ENCODE results near the gene ZCCHC4. TPM values are rescaled to one million over a fixed set of nuclear protein-coding genes. Genes with fewer than 3 reads are reported as not detected.

Gene ZCCHC4
- total RNA-seq, 6 donors from 2014 or later: 7.0 to 41.9 (median 10.6) TPM

DNA sequence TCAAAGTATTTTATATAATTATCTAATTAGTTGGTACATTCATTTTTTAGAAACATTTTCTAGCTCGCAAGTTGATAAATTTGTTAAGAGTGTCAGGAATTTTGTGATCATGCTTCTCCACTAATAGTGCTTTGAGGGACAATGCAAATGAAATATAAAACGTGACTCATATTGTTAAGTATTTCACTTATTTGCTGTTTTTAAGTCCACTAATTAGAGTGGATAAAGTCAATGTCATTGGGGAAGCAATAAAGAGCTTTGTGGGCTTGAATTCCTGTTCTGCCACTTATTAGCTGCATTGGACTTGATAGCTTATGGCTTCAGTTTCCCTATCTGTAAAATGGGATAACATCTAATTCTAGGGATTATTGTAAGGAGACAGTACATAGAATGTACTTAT is 38.0 kb downstream of the ZCCHC4 start:
- H3K36me3 ChIP-seq: peaks cover 0 to 4% (median 0%) of the 10 kb centered on the region in 4 donors

DNA sequence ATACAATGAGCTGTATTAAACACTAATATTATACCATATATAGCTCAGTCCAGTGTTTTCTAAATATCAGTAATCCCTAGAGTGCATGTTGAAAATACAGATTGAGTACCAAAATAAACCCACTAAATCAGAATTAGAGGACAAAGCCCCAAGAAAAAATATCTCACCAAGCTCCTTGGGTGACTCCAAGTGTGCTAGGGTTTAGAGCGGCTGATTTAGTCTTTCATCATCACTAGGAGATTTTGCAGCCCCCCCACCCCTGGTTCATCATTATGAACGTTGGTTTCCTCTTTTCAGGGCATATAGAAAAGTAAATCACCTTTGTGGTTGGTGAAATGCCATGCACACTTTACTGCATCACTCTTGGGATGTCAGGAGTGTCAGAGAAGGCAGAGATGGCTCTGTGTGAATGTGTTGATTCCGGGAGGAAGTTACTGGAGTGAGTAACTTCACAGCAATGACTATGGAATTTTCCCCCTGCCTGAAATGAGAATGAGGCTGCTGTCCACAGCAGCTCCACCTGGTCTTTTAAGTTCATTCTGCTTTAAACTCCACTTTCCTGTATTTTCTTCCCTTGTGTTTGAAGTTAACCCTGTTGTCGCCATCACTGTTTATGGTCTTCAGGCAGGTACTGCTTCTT is 39.3 kb downstream of the ZCCHC4 start:
- Histone ChIP-seq H3K4me3 (no peak overlapping the region), H3K27ac (no peak overlapping the region), H3K36me3 (peaks cover 0 to 4% (median 0%) of the 10 kb centered on the region in 4 donors), H3K27me3 (no peaks in the 10 kb centered on the region), H3K9me3 (no peaks in the 10 kb centered on the region), H3K4me1 (no peaks in the 10 kb centered on the region)
- DNase-seq: no peak
- no peak for TF ChIP-seq POLR2A (IDR thresholded peaks at IDR 0.05)
- no peak for TF ChIP-seq POLR2AphosphoS5 (IDR thresholded peaks at IDR 0.05)
- TF ChIP-seq EP300 (IDR thresholded peaks at IDR 0.05): no peak
- TF ChIP-seq, protein P1, sequence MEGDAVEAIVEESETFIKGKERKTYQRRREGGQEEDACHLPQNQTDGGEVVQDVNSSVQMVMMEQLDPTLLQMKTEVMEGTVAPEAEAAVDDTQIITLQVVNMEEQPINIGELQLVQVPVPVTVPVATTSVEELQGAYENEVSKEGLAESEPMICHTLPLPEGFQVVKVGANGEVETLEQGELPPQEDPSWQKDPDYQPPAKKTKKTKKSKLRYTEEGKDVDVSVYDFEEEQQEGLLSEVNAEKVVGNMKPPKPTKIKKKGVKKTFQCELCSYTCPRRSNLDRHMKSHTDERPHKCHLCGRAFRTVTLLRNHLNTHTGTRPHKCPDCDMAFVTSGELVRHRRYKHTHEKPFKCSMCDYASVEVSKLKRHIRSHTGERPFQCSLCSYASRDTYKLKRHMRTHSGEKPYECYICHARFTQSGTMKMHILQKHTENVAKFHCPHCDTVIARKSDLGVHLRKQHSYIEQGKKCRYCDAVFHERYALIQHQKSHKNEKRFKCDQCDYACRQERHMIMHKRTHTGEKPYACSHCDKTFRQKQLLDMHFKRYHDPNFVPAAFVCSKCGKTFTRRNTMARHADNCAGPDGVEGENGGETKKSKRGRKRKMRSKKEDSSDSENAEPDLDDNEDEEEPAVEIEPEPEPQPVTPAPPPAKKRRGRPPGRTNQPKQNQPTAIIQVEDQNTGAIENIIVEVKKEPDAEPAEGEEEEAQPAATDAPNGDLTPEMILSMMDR (IDR thresholded peaks at IDR 0.05): no peak
- ATAC-seq (ENCODE audit: low FRiP score in 2 of 2): no peak
- WGBS, 2 donors: 80 to 86% methylated on average over 4 of the region's 4 CpGs

More for the DNA sequence above, 38.0 kb downstream of the ZCCHC4 start:
- no peaks in the 10 kb centered on the region for H3K9me3 ChIP-seq
- no peak overlapping the region for H3K27ac ChIP-seq
- DNase-seq (no peak), ATAC-seq (ENCODE audit: low FRiP score in 2 of 2) (no peak)
- TF ChIP-seq, protein P1 (IDR thresholded peaks at IDR 0.05): no peak
- TF ChIP-seq EP300 (IDR thresholded peaks at IDR 0.05) (no peak), POLR2AphosphoS5 (IDR thresholded peaks at IDR 0.05) (no peak), POLR2A (IDR thresholded peaks at IDR 0.05) (no peak)
- no peak overlapping the region for H3K4me3 ChIP-seq
- H3K4me1 ChIP-seq: no peaks in the 10 kb centered on the region
- no peaks in the 10 kb centered on the region for H3K27me3 ChIP-seq
- 86 to 97% methylated on average over 2 of the region's 2 CpGs for WGBS, 2 donors

DNA sequence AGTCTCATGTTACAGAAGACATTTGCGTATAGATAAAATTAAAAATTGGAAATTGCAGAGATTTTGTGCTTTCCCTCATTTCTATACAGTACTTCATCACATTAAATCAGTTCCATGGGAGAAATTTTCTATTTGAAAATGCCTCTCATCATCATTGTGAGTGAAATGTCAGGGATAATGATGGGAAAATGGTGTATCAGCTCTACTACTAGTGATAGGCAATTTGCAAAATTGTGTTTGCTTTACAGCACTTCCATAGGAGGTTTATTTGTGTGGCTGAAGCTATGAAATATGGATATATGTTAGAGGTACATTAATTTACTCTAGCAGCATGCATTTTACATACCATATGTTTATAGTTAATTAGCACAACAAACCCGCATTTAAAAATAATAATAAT is 43.5 kb downstream of the ZCCHC4 start:
- TF ChIP-seq, protein P1 (IDR thresholded peaks at IDR 0.05): no peak
- TF ChIP-seq EP300 (IDR thresholded peaks at IDR 0.05) (no peak), POLR2AphosphoS5 (IDR thresholded peaks at IDR 0.05) (no peak), POLR2A (IDR thresholded peaks at IDR 0.05) (no peak)
- Histone ChIP-seq H3K9me3 (no peaks in the 10 kb centered on the region), H3K27ac (no peak overlapping the region), H3K4me3 (no peak overlapping the region), H3K4me1 (no peaks in the 10 kb centered on the region), H3K36me3 (peaks cover 0 to 2% (median 0%) of the 10 kb centered on the region in 4 donors), H3K27me3 (no peaks in the 10 kb centered on the region)
- DNase-seq (no peak), ATAC-seq (ENCODE audit: low FRiP score in 2 of 2) (no peak)
- WGBS, 2 donors: 95% methylated on average over 2 of the region's 2 CpGs

DNA sequence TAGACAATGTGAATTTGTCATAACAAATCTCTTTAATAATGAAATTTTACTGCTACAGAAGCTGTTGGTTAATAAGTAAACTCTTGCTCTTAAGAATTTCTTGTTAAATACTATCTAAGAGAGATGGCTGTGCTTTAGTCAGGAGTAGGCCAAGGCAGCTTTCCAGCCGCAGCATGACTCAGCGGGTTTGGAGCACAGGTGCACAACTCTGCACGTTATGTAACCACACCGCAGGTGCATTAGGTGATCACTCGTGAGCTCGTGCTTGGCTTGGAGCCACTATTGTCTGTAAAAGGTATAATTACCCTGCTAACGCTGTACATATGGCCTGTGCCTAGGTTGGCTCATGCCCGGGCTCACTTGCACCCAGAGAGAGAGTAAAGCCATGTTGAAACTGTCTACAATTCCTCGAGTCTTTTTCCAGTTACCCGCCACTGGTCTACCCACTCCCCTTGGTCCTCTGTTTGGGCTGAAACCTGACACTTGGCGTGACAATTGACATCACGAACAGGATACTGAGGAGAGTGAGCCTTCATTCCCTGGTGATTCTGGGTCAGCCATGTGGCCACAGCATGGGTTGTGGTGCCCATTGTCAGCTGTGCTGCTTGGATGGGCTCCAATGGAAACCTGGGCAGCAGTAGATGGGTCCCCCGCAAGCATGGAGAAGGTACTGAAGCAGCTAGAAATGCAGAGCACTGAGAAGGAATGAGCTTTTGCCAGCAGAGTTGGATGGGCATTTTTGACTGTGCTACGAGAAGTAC is 46.1 kb downstream of the ZCCHC4 start:
- H3K9me3 ChIP-seq: no peaks in the 10 kb centered on the region
- peak; percentile 66 to 75 for ATAC-seq (ENCODE audit: low FRiP score in 2 of 2)
- no peak overlapping the region for H3K4me3 ChIP-seq
- peak in 1 of 2 donors; percentile 91 for DNase-seq
- peak in 1 of 2 donors; percentile 53 for TF ChIP-seq POLR2AphosphoS5 (IDR thresholded peaks at IDR 0.05)
- peak in 1 of 4 donors; percentile 9 for TF ChIP-seq EP300 (IDR thresholded peaks at IDR 0.05)
- TF ChIP-seq POLR2A (IDR thresholded peaks at IDR 0.05): no peak
- no peaks in the 10 kb centered on the region for H3K36me3 ChIP-seq
- peak overlapping the region in 2 of 4 donors; percentile 8 to 59 for H3K27ac ChIP-seq
- H3K27me3 ChIP-seq: no peaks in the 10 kb centered on the region
- WGBS, 2 donors: 79 to 90% methylated on average over 12 to 14 of the region's 14 CpGs
- no peaks in the 10 kb centered on the region for H3K4me1 ChIP-seq

DNA sequence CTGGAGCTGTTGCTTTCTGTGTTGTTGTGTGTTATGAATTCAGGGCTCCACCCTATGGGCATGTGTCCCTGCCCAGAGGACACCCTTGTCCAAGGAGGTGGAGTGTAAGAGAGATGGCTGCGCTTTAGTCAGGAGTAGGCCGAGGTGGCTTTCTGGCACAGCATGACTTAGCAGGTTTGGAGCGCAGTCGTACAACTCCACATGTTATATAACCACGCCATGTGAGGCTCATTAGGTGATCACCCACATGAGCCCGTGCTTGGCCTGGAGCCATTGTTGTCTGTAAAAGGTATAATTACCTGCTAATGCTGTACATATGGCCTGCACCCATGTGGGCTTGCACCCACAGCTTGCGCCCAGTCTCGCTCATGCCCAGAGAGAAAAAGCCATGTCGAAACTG is 48.7 kb downstream of the ZCCHC4 start:
- WGBS, 2 donors: 94 to 97% methylated on average over 9 of the region's 9 CpGs
- no peaks in the 10 kb centered on the region for H3K27me3 ChIP-seq

More for the DNA sequence above, 48.7 kb downstream of the ZCCHC4 start:
- Histone ChIP-seq H3K36me3 (peaks cover 0 to 11% (median 2%) of the 10 kb centered on the region in 4 donors), H3K9me3 (no peaks in the 10 kb centered on the region), H3K27ac (no peak overlapping the region), H3K4me1 (no peaks in the 10 kb centered on the region), H3K4me3 (no peak overlapping the region)
- no peak for ATAC-seq (ENCODE audit: low FRiP score in 2 of 2)
- DNase-seq: no peak
- no peak for TF ChIP-seq EP300 (IDR thresholded peaks at IDR 0.05)
- no peak for TF ChIP-seq POLR2AphosphoS5 (IDR thresholded peaks at IDR 0.05)
- no peak for TF ChIP-seq POLR2A (IDR thresholded peaks at IDR 0.05)
- TF ChIP-seq, protein P1 (IDR thresholded peaks at IDR 0.05): no peak
